GM23338 (cell line): ENCODE data around the gene MAST4.

Experiments used
- EZH2 ChIP-seq: fragments of 200-600 bp; sonication (generic); IDR thresholded peaks from one replicate; pipeline ENCODE4 v1.8.0; 2017; ENCODE audit warnings: antibody characterized with exemption, mild to moderate bottlenecking, low read depth; ENCODE audit not compliant: unreplicated experiment
- EZH2phosphoT487 ChIP-seq: fragments of 200-600 bp; sonication (generic); IDR thresholded peaks from one replicate; pipeline ENCODE4 v1.8.1; 2018; ENCODE audit warnings: antibody characterized with exemption; ENCODE audit not compliant: unreplicated experiment
- NANOG ChIP-seq: IDR thresholded peaks from 2 replicates; pipeline ENCODE4 v1.6.1; 2016; ENCODE audit warnings: antibody characterized with exemption, borderline replicate concordance
- TF ChIP-seq, protein P1 (sequence below), 2 experiments: fragments of 200-600 bp in 1 of 2; sonication (generic) in 1 of 2; conservative IDR thresholded peaks; 2 replicates each; pipeline versions ENCODE4 v1.5.1 to v1.6.1; 2016 to 2017; ENCODE audit warnings: antibody characterized with exemption in 2 of 2, low read depth in 2 of 2, mild to moderate bottlenecking in 2 of 2, moderate library complexity in 1 of 2
- TF ChIP-seq, protein P2 (sequence below): IDR thresholded peaks from one replicate; pipeline ENCODE4 v1.6.1; 2018; ENCODE audit warnings: antibody characterized with exemption; ENCODE audit not compliant: unreplicated experiment

DNA sequence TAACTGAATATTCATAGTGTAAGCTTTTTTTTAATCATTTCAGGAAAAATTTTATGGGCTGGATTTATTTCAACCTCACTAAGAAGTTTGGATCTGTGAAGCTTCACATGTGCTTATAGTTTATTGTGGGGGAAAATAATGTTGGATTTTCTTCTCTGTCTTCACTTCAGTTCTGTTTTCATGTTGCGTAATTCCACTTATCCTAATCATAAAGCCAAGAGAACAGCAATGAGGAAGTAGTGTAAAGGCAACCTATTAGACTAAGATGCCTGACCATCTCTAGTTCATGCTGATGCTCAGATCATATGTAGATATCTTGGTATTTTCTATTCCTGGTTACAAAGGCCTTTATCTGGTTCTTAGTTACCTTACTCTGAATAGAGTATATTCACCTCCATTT, 550.4 kb downstream of the MAST4 start:
- TF ChIP-seq, protein P1, sequence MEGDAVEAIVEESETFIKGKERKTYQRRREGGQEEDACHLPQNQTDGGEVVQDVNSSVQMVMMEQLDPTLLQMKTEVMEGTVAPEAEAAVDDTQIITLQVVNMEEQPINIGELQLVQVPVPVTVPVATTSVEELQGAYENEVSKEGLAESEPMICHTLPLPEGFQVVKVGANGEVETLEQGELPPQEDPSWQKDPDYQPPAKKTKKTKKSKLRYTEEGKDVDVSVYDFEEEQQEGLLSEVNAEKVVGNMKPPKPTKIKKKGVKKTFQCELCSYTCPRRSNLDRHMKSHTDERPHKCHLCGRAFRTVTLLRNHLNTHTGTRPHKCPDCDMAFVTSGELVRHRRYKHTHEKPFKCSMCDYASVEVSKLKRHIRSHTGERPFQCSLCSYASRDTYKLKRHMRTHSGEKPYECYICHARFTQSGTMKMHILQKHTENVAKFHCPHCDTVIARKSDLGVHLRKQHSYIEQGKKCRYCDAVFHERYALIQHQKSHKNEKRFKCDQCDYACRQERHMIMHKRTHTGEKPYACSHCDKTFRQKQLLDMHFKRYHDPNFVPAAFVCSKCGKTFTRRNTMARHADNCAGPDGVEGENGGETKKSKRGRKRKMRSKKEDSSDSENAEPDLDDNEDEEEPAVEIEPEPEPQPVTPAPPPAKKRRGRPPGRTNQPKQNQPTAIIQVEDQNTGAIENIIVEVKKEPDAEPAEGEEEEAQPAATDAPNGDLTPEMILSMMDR (conservative IDR thresholded peaks at IDR 0.05; ENCODE audit: low read depth in 2 of 2): no peak
- no peak for TF ChIP-seq NANOG
- no peak for TF ChIP-seq EZH2
- TF ChIP-seq EZH2phosphoT487: no peak
- TF ChIP-seq, protein P2, sequence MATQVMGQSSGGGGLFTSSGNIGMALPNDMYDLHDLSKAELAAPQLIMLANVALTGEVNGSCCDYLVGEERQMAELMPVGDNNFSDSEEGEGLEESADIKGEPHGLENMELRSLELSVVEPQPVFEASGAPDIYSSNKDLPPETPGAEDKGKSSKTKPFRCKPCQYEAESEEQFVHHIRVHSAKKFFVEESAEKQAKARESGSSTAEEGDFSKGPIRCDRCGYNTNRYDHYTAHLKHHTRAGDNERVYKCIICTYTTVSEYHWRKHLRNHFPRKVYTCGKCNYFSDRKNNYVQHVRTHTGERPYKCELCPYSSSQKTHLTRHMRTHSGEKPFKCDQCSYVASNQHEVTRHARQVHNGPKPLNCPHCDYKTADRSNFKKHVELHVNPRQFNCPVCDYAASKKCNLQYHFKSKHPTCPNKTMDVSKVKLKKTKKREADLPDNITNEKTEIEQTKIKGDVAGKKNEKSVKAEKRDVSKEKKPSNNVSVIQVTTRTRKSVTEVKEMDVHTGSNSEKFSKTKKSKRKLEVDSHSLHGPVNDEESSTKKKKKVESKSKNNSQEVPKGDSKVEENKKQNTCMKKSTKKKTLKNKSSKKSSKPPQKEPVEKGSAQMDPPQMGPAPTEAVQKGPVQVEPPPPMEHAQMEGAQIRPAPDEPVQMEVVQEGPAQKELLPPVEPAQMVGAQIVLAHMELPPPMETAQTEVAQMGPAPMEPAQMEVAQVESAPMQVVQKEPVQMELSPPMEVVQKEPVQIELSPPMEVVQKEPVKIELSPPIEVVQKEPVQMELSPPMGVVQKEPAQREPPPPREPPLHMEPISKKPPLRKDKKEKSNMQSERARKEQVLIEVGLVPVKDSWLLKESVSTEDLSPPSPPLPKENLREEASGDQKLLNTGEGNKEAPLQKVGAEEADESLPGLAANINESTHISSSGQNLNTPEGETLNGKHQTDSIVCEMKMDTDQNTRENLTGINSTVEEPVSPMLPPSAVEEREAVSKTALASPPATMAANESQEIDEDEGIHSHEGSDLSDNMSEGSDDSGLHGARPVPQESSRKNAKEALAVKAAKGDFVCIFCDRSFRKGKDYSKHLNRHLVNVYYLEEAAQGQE: no peak
